GM10266 (cell line): ENCODE measurements around the gene SCUBE1.

Source experiments
- DNase-seq: peaks from one replicate; pipeline ENCODE4 v3.0.0; 2012; ENCODE audit errors: extremely low spot score
- TF ChIP-seq, protein P1 (sequence below): IDR thresholded peaks from 2 replicates; pipeline ENCODE4 v1.5.1; 2012; ENCODE audit warnings: mild to moderate bottlenecking, low read depth; ENCODE audit not compliant: control insufficient read depth, insufficient read depth; ENCODE audit errors: missing control alignments

Gene SCUBE1

DNA sequence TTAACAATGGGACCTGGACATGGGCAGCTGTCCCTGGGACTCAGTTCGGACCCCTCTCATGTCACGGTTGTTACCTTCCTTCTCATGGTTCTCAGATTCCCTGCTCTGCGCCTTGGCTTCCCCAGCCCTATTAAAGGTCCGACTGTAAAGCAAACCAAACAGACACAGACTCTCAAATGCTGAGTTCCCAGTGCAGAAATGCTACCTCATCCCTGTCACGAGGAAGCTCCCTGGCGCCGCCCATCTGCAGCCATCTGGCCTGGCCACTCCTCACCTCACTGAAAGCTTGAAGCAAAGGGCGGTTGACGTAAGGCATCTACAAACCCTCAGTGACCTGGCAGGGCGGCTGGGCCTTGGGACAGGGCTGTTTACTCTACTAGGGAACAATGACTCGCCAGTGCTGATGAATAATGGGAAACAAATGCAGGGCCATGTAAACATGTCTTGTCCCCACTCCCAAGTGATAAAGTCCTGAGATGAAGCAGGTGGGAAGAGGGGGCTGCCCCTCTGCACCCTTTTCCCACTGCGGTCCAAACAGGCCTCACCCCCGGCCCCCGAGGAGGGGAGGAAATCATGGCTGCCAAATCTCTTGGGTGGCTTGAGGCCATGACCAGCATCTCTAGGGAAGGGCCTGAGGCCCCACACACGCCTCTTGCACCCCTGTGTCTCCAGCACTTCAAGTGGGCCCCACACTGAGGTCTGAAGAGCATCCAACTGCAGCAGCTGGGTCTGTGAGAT is 49.3 kb downstream of the SCUBE1 start:
- DNase-seq: no peak

DNA sequence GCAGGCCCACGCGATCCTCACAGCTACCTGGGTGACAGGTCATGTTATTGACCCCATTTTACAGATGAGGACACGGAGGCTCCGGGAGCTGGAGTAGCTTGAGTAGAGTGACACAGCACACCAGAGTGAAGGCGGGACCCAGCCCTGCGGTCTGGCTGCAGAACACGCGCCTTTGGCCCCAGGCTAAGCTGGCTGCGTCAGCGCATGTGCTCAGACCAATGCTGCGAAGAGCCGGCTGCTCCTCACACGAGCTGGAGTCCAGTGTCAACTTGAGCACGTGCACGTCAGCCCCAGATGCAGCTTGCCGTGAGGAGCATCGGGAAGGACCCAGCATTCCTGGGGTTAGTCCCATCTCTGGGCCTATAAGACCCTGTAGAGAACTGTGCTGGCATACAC is 49.9 kb downstream of the SCUBE1 start:
- TF ChIP-seq, protein P1, sequence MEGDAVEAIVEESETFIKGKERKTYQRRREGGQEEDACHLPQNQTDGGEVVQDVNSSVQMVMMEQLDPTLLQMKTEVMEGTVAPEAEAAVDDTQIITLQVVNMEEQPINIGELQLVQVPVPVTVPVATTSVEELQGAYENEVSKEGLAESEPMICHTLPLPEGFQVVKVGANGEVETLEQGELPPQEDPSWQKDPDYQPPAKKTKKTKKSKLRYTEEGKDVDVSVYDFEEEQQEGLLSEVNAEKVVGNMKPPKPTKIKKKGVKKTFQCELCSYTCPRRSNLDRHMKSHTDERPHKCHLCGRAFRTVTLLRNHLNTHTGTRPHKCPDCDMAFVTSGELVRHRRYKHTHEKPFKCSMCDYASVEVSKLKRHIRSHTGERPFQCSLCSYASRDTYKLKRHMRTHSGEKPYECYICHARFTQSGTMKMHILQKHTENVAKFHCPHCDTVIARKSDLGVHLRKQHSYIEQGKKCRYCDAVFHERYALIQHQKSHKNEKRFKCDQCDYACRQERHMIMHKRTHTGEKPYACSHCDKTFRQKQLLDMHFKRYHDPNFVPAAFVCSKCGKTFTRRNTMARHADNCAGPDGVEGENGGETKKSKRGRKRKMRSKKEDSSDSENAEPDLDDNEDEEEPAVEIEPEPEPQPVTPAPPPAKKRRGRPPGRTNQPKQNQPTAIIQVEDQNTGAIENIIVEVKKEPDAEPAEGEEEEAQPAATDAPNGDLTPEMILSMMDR: no peak
- DNase-seq: no peak

More for the DNA sequence above, 49.3 kb downstream of the SCUBE1 start:
- TF ChIP-seq, protein P1: no peak

DNA sequence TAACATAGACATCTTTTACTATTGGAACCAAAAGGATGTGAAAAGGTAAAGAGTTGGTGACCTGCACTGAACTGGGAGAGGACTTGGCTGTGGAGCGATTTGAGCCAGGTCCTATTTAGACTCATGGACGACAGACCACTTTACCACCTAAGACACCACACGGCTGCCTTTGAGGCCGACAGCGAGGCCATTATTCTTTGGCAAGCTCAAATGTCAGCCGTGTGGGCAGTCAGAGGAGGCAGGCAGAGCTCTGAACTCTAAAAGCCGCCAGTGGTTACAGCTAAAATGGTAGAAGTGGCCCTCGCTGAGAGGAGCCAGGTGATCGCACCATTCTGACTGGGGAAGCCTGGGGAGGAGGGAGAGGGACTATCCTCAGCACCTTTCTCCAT is 50.5 kb downstream of the SCUBE1 start:
- DNase-seq: no peak
- TF ChIP-seq, protein P1: no peak

DNA sequence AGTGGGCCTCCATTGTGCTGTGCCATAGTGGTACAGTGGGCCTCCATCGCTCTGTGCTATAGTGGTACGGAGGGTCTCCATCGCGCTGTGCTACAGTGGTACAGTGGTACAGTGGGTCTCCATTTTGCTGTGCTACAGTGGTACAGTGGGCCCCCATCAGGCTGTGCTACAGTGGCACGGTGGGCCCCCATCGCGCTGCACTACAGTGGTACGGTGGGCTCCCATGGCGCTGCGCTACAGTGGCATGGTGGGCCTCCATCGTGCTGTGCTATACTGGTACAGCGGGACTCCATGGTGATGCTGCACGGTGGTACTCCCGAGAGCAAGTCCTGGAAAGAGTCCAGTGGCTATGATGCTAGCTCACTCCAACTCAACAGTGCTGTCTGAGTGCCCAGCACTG is 51.8 kb downstream of the SCUBE1 start:
- no peak for DNase-seq
- TF ChIP-seq, protein P1: no peak

DNA sequence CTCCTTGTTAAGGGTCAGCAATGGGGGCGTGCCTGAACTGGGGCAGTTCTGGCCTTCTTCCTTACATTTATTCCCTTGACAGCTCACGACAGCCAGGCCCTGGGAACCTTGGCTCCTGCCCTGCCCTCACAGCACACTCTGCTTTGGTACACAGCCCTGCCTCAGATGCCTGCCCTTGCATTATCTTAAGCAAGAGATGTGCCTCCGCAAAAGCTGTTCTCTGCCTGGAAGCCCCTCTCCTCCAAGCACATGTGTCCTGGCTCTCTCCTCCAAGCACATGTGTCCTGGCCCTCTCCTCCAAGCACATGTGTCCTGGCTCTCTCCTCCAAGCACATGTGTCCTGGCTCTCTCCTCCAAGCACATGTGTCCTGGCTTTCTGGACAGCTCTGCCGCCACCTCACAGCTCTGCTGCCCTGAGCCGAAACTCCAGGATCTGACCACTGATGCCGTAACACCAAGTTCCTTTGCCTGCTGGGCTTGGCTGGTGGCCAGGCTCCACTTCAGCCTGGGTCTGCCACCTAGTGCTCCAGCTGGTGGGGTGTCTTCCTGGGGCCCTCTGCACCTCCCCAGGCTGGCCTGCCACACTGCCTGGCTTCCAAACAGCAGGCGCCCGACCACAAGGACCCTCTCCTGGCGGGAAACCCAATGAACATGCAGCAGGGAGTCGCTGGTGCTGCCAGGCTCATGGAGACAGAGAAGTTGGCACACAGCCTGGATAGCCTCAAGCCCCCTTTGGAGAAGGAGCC is 53.0 kb downstream of the SCUBE1 start:
- TF ChIP-seq, protein P1: no peak
- DNase-seq: no peak

DNA sequence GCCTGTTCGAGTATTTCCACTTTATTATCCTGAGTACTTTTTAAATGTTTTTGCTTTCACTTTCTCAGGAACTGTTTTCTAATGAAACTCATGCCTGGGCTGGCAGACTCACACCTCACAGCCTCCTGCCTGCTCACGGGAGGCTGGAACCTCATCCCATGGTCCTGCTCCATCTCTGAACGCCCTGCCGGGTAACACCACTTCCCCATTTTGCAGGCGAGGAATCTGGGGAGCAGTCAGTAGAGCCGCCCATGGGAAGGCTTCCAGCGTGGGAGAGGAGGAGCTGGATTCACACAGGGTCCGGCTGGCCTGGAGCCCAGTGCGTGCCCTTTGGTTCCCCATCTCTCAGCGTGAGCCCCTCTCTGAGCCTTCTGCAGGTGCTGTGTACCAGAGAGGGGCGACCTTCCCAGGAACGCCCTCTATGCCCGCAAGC is 53.6 kb downstream of the SCUBE1 start:
- DNase-seq: no peak
- TF ChIP-seq, protein P1: no peak
